K562 (cell line): ENCODE data around the gene HES3. TPM values are rescaled to one million over a fixed set of nuclear protein-coding genes. Genes with fewer than 3 reads are reported as not detected.

Experiments
- AFF1 ChIP-seq, 2 experiments: fragments of 450-650 bp; IDR thresholded peaks; 2 replicates each; pipeline ENCODE4 v1.6.1; 2018; ENCODE audit warnings: mild to moderate bottlenecking in 2 of 2, low read depth in 1 of 2; ENCODE audit not compliant: partially characterized antibody in 2 of 2
- HDAC1 ChIP-seq, 2 experiments: fragments of 450-650 bp; IDR thresholded peaks; 2 replicates each; pipeline ENCODE4 v1.6.1; 2016 to 2017; ENCODE audit warnings: inconsistent platforms in 1 of 2, mild to moderate bottlenecking in 1 of 2, moderate library complexity in 1 of 2
- NFATC3 ChIP-seq: fragments of 450-650 bp; IDR thresholded peaks from 2 replicates; pipeline ENCODE4 v1.6.1; 2017; ENCODE audit warnings: mild to moderate bottlenecking
- PRDM10 ChIP-seq: fragments of 450-650 bp; IDR thresholded peaks from 2 replicates; pipeline ENCODE4 v1.6.1; 2018; ENCODE audit not compliant: partially characterized antibody
- SAP30 ChIP-seq: fragments of 200-600 bp; sonication (generic); IDR thresholded peaks from 2 replicates; pipeline ENCODE4 v1.6.1; 2012; ENCODE audit warnings: borderline replicate concordance, low read depth, mild to moderate bottlenecking, moderate library complexity, low read length, control low read depth, inconsistent platforms; ENCODE audit not compliant: insufficient read depth, poor library complexity, severe bottlenecking
- SMARCE1 ChIP-seq: fragments of 450-650 bp; IDR thresholded peaks from 2 replicates; pipeline ENCODE4 v1.7.1; 2016; ENCODE audit warnings: mild to moderate bottlenecking
- TFE3 ChIP-seq: fragments of 450-650 bp; formaldehyde crosslinking; IDR thresholded peaks from 2 replicates; pipeline ENCODE4 v1.4.0; 2020; ENCODE audit warnings: mild to moderate bottlenecking, mixed read lengths
- ZC3H11A ChIP-seq: IDR thresholded peaks from 2 replicates; pipeline ENCODE4 v1.6.1; 2012; ENCODE audit warnings: low read depth, low read length, improper control_type of control experiment
- ZNF140 ChIP-seq: fragments of 250-450 bp; sonication (Bioruptor Pico); IDR thresholded peaks from 2 replicates; pipeline ENCODE4 v1.8.0; 2021; ENCODE audit warnings: moderate library complexity, mild to moderate bottlenecking, inconsistent platforms
- ZNF699 ChIP-seq: fragments of 250-450 bp; sonication (Bioruptor Pico); IDR thresholded peaks from 2 replicates; pipeline ENCODE4 v1.8.0; 2021; ENCODE audit warnings: mild to moderate bottlenecking, moderate library complexity; ENCODE audit not compliant: insufficient replicate concordance
- polyA plus RNA-seq, 8 experiments: library from polyadenylated mRNA; depleted of rRNA in 4 of 8; stranded (reverse) in 5 of 8; unstranded in 3 of 8; fragments of >200 nt; fragmentation: Nextera tagmentation in 2 of 8; fragmentation: Illumina TruSeq in 1 of 8; extraction: Ambion mirVana in 2 of 8; extraction: Trizol in 1 of 8; gene quantifications; 2 replicates each; pipeline versions ENCODE4 v1.2.1 to v1.2.3, GENCODE V29; 2011 to 2014; ENCODE audit warnings: inconsistent platforms in 1 of 8, missing spikeins in 1 of 8
- total RNA-seq, 7 experiments: library from RNA; depleted of rRNA in 6 of 7; stranded (reverse); fragments of >200 nt in 6 of 7; fragmentation: Illumina TruSeq in 2 of 7; extraction: Trizol in 2 of 7; gene quantifications; 2 replicates each; pipeline versions ENCODE4 v1.2.1 to v1.2.3, GENCODE V29; 2011 to 2021; ENCODE audit warnings: low replicate concordance in 1 of 7

HES3 gene
- total and polyA plus RNA-seq, 9 of the 15 experiments (the other 6 are each of a cell fraction or from before 2014, with no cell fraction given) = not detected

GRCh38 chr1:6280761-6281451 is 36.9 kb downstream of the HES3 start (continued):
- TF ChIP-seq PRDM10 (no peak), SMARCE1 (no peak), SAP30 (no peak), ZNF699 (no peak), HDAC1 (IDR thresholded peaks at IDR 0.05) (no peak), ZNF140 (CRISPR knock-in tag) (no peak), AFF1 (IDR thresholded peaks at IDR 0.05; ENCODE audit: low read depth in 1 of 2, partially characterized antibody in 2 of 2) (no peak), ZC3H11A (no peak), TFE3 (CRISPR knock-in tag) (no peak), NFATC3 (no peak)
